Natural killer cell (primary cell): Measurements from ENCODE around the gene ERAP2. TPM values are rescaled to one million over a fixed set of nuclear protein-coding genes. Genes with fewer than 3 reads are reported as not detected.

ENCODE experiments used
- ATAC-seq, 3 donors: fragments of 150-1000 bp in 2 of 3; fragments of 200-7000 bp in 1 of 3; cut with Tn5 transposase; 1 replicate in 1 of 3; 2 replicates in 2 of 3; pipeline ENCODE4 v1.10.0; 2021; ENCODE audit warnings: mild to moderate bottlenecking in 2 of 3, moderate library complexity in 2 of 3
- DNase-seq, 2 donors: peaks; one replicate each; pipeline versions ENCODE4 v3.0.0 to v3.0.0-alpha.2; 2013 to 2021; ENCODE audit warnings: mixed read lengths in 1 of 2
- H3K27ac ChIP-seq: one replicate; pipeline ENCODE4 v1.5.1; 2013; ENCODE audit warnings: mild to moderate bottlenecking, low read length
- H3K27me3 ChIP-seq: one replicate; pipeline ENCODE4 v1.6.1; 2013; ENCODE audit warnings: low read length; ENCODE audit not compliant: control insufficient read depth, insufficient read depth
- H3K36me3 ChIP-seq: one replicate; pipeline ENCODE4 v1.6.1; 2013; ENCODE audit warnings: low read length; ENCODE audit not compliant: control insufficient read depth, insufficient read depth
- H3K4me1 ChIP-seq: one replicate; pipeline ENCODE4 v1.6.1; 2013; ENCODE audit warnings: low read length; ENCODE audit not compliant: control insufficient read depth, insufficient read depth
- H3K4me3 ChIP-seq: one replicate; pipeline ENCODE4 v1.5.1; 2013; ENCODE audit warnings: low read length
- H3K9me3 ChIP-seq: one replicate; pipeline ENCODE4 v1.6.1; 2013; ENCODE audit warnings: low read length; ENCODE audit not compliant: control insufficient read depth, insufficient read depth
- H3K27ac Mint-ChIP-seq, 2 donors: one replicate each; pipeline ENCODE4 v1.8.0; 2022; ENCODE audit warnings: mild to moderate bottlenecking in 2 of 2, mixed read lengths in 2 of 2, moderate library complexity in 1 of 2
- H3K27me3 Mint-ChIP-seq, 2 donors: one replicate each; pipeline ENCODE4 v1.8.0; 2022; ENCODE audit warnings: low read depth in 2 of 2, mixed read lengths in 2 of 2
- H3K36me3 Mint-ChIP-seq: one replicate; pipeline ENCODE4 v1.8.0; 2022; ENCODE audit warnings: mixed read lengths
- H3K4me1 Mint-ChIP-seq, 2 donors: one replicate each; pipeline ENCODE4 v1.8.0; 2022; ENCODE audit warnings: mixed read lengths in 2 of 2
- H3K4me3 Mint-ChIP-seq: one replicate; pipeline ENCODE4 v1.8.0; 2022; ENCODE audit warnings: mild to moderate bottlenecking, moderate library complexity, mixed read lengths
- H3K9me3 Mint-ChIP-seq, 2 donors: one replicate each; pipeline ENCODE4 v1.8.0; 2022; ENCODE audit warnings: mixed read lengths in 2 of 2
- WGBS: methylation state at CpG from one replicate; pipeline ENCODE4 v1.1.7; 2013; ENCODE audit warnings: missing lambda C conversion rate; ENCODE audit not compliant: insufficient coverage; 5-methylcytosine and 5-hydroxymethylcytosine counted together
- intact Hi-C: fragments of 100-400 bp; cut with micrococcal nuclease; formaldehyde crosslinking; loops from one replicate; pipeline ENCODE4 v1.14.2; 2022
- total RNA-seq, 4 donors: library from RNA; stranded (reverse); fragments of 120-200 nt in 1 of 4; gene quantifications; one replicate each; pipeline versions ENCODE4 v1.2.3 to v1.2.4, GENCODE V29; 2013 to 2022
- TF ChIP-seq, protein P1 (sequence below): fragments of 200-600 bp; IDR thresholded peaks from one replicate; pipeline ENCODE4 v1.8.0; 2022; ENCODE audit warnings: antibody characterized with exemption

Gene ERAP2
- total RNA-seq, 3 donors from 2014 or later (not counting 1 experiment from before 2014, with no cell fraction given): 41.5 to 81.8 (median 79.2) TPM

DNA sequence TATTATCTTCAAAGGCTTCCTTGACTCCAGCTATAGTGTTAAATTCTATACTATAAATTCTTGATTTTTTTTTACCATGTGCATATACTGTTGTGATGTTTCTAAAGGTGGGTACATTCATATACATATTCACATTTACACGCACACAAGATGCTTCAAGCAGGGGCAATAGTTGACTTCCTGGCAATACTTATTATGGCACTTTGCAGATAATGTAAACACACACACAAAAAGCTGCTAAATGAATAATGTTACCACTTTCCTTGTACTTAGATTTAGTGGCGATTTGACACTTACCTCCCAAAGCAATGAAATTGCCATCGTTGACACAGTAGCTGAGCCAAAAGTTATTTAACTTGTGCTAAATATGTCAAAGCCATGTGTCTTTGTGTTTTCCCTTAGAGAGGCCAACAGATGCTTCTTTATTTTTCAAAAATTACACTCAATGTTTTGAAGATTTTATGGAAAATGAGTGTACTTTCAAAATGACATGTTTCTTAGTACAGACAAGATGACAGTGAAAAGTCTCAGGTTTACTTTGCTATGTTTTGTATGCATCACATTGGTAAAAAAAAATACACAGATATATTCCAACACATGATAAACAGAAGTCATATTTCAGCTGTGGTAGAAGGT, 12.2 kb upstream of the ERAP2 start:
- H3K4me3 ChIP-seq: no peak overlapping the region
- Mint-ChIP-seq H3K27me3 (no peaks in the 10 kb centered on the region), H3K27ac (no peak overlapping the region), H3K9me3 (no peaks in the 10 kb centered on the region), H3K36me3 (no peaks in the 10 kb centered on the region), H3K4me3 (no peak overlapping the region), H3K4me1 (peaks cover 3 to 9% of the 10 kb centered on the region in 2 donors)
- no peaks in the 10 kb centered on the region for H3K36me3 ChIP-seq
- no peaks in the 10 kb centered on the region for H3K9me3 ChIP-seq
- no peak overlapping the region for H3K27ac ChIP-seq
- no peaks in the 10 kb centered on the region for H3K4me1 ChIP-seq
- no peaks in the 10 kb centered on the region for H3K27me3 ChIP-seq
- intact Hi-C loops: no loop called here
- no peak for DNase-seq
- ATAC-seq: no peak
- TF ChIP-seq, protein P1, sequence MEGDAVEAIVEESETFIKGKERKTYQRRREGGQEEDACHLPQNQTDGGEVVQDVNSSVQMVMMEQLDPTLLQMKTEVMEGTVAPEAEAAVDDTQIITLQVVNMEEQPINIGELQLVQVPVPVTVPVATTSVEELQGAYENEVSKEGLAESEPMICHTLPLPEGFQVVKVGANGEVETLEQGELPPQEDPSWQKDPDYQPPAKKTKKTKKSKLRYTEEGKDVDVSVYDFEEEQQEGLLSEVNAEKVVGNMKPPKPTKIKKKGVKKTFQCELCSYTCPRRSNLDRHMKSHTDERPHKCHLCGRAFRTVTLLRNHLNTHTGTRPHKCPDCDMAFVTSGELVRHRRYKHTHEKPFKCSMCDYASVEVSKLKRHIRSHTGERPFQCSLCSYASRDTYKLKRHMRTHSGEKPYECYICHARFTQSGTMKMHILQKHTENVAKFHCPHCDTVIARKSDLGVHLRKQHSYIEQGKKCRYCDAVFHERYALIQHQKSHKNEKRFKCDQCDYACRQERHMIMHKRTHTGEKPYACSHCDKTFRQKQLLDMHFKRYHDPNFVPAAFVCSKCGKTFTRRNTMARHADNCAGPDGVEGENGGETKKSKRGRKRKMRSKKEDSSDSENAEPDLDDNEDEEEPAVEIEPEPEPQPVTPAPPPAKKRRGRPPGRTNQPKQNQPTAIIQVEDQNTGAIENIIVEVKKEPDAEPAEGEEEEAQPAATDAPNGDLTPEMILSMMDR: no peak
- WGBS: 93% methylated on average over 2 of the region's 3 CpGs

DNA sequence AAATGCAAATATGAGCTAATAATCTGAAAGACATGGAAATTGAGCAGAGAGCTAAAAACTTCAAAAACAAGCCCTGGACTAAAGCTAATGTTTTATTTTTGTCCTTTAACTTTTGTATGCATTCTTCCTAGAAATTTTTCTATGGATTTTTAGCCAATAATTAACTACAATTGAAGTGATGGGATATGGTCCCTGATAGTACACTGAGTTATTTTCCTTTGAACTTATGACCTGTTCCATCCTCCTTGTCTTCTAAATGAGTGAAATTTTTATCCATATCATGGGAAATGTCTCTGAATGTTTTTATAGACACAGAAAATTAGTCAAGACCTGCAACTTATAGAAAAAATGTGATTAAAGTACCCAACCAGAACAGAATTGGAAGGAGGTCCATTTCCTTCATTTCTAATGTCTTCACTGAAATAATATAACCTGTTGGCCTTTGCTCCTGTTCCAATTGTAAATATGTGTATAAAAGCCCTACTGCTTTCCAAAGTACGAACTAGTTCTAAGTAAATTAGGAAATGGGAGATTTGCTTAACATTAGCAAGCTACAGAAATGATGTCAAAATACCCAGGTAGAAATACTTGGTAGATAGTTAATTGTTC, 11.3 kb upstream of the ERAP2 start:
- Histone ChIP-seq H3K27me3 (no peaks in the 10 kb centered on the region), H3K27ac (no peak overlapping the region), H3K9me3 (no peaks in the 10 kb centered on the region), H3K4me1 (no peaks in the 10 kb centered on the region), H3K4me3 (no peak overlapping the region), H3K36me3 (no peaks in the 10 kb centered on the region)
- WGBS: no CpG with 5 or more reads among the region's 1 CpG
- H3K9me3 Mint-ChIP-seq: no peaks in the 10 kb centered on the region
- H3K27ac Mint-ChIP-seq: no peak overlapping the region
- peaks cover 7 to 10% of the 10 kb centered on the region in 2 donors for H3K4me1 Mint-ChIP-seq
- TF ChIP-seq, protein P1: no peak
- ATAC-seq (no peak), DNase-seq (no peak)
- H3K4me3 Mint-ChIP-seq: no peak overlapping the region
- H3K36me3 Mint-ChIP-seq: no peaks in the 10 kb centered on the region
- intact Hi-C loops: no loop called here
- no peaks in the 10 kb centered on the region for H3K27me3 Mint-ChIP-seq

DNA sequence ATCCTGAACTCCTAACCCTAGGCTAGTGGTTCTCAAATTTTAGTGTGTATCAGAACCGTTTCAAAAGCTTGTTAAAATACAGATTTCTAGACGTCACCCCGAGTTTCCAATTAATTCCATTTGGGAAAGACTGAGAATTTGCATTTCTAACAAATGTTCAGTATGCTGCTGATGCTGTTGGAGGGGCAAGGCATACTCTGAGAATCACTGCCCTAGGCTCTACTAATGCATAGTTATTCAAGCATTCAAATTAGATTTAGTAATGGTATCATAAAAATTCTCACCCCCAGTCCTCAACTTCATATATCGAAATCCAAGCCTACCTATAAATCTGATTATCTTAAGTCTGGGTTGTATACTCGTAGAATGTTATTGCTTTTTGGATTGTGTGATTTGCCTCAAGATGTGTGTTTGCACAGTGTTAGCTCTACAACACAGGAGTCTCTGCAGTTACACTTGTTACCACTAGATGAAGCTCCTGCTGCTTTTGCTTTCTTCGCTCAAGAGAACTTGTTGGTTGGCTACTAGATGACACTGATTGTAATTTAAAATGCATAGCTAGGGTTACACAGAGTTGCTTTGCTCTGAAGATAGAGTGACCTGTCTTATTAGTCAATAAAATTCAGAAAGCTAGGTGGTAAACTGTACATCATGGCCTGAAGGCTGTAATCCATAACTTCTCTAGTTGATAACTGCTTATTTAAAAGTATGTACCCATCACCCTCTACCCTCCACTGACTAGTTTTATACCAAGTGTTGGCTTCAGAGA, 7.5 kb upstream of the ERAP2 start:
- 67% methylated on average over 5 of the region's 6 CpGs for WGBS
- no peaks in the 10 kb centered on the region for H3K36me3 Mint-ChIP-seq
- intact Hi-C loops: loop anchor here (1.0 kb wide), 1 partner anchor 294 kb away; no protein-coding TSS in a partner anchor
- H3K4me3 Mint-ChIP-seq: no peak overlapping the region
- Histone ChIP-seq H3K4me1 (no peaks in the 10 kb centered on the region), H3K27ac (no peak overlapping the region), H3K4me3 (no peak overlapping the region), H3K36me3 (no peaks in the 10 kb centered on the region), H3K9me3 (no peaks in the 10 kb centered on the region), H3K27me3 (no peaks in the 10 kb centered on the region)
- H3K27me3 Mint-ChIP-seq: peaks cover 0 to 4% of the 10 kb centered on the region in 2 donors
- H3K27ac Mint-ChIP-seq: no peak overlapping the region
- peak in 1 of 2 donors; percentile 78 for DNase-seq
- TF ChIP-seq, protein P1: peak; percentile 90
- H3K9me3 Mint-ChIP-seq: no peaks in the 10 kb centered on the region
- peak; percentile 87 to 99 (median 99) for ATAC-seq
- H3K4me1 Mint-ChIP-seq: peaks cover 6 to 7% of the 10 kb centered on the region in 2 donors
